ENCODE measurements around the gene SLC22A17.

DNA sequence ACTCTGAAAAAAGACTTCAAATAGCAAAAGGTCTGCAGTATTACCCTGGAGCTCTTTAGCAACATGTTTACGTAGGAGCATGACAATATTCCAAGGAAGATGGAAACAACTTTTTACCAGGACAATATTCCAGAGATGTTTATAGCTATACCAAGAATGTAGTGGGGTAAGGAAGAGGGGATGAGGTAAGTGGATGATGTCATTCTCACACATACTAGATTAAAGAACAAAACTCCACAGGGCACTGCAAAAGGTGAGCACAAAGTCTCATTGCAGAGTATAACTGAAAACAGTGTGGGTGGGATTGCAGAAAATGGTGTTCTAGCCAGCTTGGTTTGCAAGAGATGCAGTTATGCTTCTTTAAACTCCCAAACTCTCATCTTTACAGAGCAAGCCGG, 32.6 kb upstream of the SLC22A17 start:
- TF ChIP-seq CTCF (IDR thresholded peaks at IDR 0.05) (no peak), EZH2 (IDR thresholded peaks at IDR 0.05) (no peak)
